ENCODE measurements around the gene HPD.
"Not testable (repeated sequence)": the region's sequence is repeated elsewhere in the genome, so short reads cannot be mapped to it uniquely, and the experiment has no call there.

HPD gene

DNA sequence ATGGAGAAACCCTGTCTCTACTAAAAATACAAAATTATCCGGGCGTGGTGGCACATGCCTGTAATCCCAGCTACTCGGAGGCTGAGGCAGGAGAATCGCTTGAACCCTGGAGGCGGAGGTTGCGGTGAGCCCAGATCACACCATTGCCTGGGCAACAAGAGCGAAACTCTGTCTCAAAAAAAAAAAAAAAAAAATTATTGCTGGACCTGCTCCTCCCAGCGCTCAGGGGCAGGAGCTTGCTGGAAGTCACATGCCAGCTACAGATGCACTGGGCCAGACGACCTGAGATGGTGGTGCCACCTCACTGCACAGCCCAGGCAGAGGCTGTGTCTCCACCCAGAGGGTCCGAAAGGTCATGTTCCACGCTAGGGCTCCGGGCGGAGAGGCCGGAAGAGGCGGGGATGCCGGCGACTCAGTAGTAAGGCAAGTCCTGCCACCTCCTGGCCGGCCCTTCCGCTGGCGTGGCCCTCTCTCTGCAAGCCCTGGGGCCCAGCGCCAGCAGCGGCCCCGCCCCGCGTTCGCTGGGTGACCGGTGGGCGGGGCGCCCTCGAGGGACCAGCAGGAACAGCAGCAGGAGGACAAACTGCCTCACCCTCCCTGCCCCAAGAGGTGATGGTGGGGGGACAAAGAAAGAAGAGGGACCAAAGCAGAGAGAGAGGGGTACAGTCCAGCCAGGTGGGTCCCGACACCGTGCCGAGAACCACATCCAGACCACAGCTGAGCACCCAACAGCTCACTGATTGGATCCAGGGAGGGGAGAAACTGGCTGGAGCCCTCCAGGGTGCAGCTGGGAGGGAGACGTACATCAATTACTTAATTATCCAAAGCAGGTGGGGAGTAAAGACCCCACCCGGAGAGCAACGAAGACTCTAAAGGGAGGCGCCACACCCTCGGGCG, 61.6 kb downstream of the HPD start:
- no peak for DNase-seq

DNA sequence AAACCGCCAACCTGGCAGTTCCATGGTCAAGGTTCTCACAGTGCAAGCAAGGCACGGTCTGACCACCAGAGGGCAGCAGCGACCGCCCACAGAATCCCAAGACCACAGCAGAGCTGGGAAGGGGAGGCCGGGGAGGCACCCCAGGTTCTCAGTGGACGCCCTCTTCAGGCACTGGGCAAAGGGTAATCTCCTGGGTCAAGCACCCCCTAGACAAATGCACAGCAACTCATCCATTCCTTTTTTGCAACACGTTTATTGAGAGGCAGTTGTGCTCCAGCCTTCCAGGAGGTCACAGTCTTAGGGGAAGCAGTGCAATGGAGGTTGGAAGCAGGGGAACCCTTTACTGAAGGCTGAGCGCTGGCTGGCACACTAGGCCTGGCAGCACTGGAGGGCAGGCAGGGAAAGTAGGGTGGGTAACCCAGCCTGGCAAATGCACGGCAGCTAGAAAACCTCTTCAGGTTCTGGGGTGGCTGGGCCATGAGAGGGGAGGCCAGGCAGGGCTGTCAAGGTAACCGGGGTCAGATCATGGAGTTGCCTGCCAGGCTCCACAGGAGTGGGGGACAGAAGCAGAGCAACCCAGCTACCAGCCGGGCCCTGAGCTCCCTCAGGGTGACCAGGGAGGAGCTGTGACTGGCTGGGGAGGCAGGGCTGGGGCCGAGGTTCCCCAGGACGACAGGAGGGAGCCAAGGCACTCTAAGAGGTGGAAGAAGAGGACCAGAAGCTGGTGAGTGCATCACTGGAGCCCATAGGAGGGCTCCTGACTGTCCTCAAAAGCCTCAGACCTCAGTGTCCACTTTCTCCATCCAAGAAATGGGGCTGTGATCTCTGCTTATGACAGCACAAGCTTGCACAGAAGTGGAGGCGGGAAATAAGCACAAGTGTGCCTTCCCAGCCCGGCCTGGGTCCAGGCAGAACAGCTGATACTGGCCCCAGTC, 63.4 kb downstream of the HPD start:
- DNase-seq = peak; percentile 87

DNA sequence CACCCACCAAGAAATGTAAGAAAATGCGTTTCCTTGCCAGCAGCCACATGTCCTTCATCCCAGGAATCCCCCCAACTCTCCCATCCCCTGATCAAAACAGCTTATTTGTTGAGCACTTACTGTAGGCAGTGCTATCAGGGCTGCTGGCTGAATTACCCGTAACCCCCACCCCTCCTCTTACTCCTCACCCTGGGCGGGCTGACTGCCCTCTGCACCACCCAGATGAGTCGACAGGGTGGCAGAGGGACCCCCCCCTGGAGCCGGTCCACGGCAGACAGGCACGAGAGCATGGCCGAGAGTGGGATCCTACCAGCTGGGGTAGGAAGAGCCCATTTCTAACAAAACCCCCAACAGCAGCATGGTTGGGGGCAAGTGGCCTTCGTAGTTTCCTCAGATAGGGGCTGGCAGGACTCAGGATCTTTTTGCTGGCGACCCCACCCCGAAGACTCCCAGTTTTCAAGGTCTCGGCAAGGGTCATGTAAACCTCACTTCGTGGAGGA, 64.1 kb downstream of the HPD start:
- DNase-seq = no peak

DNA sequence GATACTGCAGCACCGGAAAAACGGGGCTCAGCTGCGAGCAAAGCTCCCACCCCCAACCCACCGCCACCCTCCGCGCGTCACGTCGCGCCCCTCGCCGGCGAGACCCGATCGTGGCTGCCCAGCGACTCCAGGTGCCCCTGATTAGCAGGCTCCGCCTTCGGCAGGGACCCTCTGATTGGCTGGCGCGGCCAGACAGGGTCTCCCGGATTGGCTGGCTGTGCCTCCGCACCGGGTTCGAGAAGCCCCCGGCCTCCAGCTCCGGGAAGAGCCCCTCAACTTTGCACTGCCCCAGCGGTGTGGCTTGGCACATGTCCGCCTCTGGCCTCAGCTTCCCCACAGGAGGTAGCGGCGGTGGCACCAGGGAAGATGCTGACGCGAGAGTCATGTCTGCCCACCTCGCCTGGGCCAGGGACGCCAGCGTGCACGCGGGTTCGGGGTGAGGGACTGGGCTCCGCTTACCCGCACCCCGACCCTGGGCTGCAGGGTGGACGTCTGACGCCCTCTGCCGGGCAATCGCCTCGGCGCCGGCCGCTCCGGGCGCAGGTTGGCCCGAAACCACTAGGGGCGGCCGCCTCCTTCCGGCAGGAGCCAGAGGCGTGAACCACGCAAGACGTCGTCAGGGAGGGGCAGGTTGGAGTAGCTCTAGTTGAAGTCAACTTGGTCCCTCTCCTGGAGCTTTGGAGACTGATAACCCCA, 64.7 kb downstream of the HPD start:
- DNase-seq = peak; percentile 96

DNA sequence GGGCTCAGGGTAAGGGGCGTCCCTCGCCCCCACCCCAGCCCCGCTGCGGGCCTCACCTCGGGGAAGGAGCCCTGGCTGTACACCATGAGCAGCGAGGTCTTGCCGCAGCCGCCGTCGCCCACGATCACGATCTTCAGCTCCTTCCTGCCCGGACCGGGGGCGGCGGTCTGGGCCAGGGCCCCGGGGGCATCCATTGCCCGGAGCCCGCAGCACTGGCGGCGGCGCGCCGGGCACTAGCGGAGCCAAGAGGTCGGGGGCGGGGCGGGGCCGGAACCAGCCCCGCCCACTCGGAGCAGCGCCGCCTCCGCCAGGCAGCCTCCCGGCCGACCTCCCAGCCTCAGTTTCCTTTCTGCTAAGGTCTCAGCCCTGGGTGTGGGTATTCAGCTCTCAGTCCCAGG, 65.2 kb downstream of the HPD start, which contains the start of gene RHOF:
RHOF (minus strand) TSS at position 249 of the 398 bp plus-strand sequence; CDS start at position 194, 55 bp downstream.
- no peak for DNase-seq

DNA sequence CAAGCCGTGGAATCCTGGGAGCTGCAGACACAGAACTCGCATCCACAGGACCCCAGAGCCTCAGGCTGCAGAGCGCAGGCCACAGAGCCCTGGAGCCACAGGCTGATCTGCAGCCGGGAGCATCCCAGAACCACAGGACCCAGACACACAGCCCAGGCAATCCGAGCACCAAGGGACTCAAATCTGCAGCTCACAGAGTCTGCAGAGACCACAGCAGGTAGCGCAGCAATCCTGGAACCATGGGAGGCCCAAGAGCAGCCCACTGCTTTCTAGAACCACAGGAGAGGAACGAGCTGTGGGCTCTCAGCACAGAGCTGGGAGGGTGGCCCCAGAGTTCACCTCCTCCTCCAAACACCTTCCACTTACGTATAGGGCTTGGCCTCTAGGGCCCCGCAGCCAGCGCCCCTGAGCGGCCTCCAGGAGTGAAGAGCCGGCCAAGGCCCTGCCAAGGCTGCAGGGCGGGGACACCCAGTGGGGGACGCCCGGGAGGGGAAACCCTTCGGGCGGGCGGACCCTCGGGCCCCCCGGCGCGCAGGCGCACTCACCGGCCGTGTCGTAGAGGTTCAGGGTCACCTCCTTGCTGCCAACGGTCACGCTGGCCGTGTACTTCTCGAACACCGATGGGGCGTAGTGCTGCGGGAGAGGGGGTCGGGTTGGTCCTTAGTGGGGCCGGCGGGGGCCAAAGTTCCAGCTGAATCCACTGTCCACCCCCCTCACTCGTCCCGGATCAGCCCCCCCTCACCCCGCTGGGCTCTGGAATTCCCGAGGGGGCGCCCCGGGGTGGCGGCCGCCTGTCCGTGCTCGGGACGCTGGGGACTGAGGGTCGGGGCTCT, 65.8 kb downstream of the HPD start:
- DNase-seq = peak; percentile 70

DNA sequence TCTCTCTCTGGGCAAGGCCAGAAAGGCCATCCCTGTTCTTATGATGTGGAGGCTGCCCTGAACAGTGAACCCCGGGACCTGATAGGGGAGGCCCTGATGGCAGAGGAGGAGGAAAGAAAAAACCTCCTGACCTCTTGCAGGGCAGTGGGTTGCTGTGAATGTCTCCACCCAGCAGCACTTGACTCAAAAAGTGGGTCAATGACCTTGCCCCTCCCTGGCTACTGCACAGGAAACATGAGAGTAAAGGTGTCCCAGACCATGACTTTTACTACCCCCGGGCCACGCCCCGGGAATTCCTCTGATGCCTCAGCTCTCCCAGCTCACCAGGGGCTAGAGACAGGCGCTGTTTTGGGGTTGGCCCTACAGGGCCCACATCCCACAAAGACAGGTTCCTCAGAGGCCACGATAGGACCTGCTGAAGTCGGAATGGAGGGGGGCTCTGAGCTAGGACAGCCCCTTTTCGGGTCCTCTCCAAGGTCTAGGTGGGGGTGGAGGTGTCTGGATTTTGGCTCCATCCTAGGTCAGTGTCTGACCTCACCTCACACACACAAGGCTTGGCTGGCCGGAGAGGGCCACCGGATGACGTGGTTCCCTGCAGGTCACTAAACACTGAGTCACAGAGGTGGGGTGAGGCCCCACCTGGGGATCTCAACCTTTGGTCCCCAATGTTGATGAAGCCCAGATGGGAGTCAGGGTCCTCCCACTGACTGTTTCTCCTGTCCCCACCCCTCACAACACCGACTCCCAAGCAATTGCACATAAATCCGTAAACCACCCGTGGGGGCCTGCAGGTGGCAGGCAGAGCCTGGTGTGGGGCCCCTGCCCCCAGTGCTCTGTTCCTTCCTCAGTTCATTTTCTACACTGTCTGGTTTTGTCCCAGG, 66.7 kb downstream of the HPD start:
- peak; percentile 72 for DNase-seq

DNA sequence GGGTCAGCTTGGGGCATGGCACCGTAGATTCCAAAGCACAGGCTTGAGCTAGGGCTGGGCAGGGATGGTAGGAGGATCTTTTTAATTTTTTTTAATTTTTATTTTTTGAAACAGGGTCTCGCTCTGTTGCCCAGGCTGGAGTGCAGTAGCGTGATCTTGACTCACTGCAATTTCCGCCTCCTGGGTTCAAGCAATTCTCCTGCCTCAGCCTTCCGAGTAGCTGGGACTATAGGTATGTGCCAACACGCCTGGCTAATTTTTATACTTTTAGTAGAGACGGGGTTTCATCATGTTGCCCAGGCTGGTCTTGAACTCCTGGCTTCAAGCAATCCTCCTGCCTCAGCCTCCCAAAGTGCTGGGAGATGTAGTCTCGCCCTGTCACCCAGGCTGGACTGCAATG, 67.9 kb downstream of the HPD start:
- DNase-seq = not testable (repeated sequence)

DNA sequence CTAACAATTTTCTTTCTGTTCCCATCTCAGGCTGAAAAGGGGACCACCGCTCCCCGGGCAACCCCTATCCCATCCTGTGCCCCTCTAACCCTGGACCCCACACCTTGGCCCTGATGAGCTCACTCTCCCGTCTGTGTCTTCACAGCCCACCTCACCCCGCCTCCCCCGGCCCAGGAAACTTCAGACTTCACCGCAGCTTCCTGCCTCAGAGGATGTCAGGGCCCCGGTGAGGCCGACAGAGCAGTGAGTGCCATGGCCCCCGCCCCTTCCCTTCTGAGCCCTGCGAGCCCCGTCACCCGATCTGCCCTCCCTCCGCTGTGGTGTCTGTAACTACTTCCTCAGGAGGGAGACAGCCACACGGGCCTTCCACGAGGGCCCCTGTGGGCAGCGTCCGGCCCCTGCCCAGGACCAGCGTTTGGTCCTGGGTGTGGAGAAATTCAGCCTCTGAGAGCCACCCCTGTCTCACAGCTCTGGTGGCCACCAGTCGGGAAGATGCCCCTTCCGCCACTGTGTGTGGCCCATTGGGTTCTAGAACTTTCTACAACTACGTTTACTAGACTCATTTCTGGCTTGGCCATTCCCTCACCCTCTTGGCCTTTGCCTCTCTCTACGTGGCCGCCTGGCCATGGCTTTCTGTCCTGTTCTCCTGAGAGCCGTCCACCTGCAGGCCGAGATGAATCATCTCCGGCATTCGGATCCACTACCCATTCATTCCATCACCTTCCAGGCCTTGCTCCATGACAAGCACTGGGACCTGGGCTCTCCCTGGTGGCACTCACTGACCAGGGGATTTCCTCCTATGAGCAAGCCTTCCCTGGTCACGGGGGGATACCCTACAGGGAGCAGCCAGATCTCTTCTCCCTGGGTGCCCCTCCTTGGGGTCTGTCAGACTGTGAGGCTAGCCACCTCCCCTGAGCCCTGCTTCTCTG, 68.6 kb downstream of the HPD start:
- DNase-seq = peak; percentile 96
